Body of pancreas (tissue), 4 donors: ENCODE data around the gene IFNAR1.

Source experiments
- CTCF ChIP-seq, 7 experiments: fragments of 450-650 bp in 4 of 7; fragments of 200-600 bp in 3 of 7; sonication (generic) in 3 of 7; IDR thresholded peaks; one replicate each; pipeline ENCODE4 v1.5.1; 2016 to 2019; ENCODE audit warnings: antibody characterized with exemption in 7 of 7
- POLR2A ChIP-seq, 3 donors: fragments of 450-650 bp; IDR thresholded peaks; one replicate each; pipeline ENCODE4 v1.6.1; 2016; ENCODE audit warnings: antibody characterized with exemption in 3 of 3, mild to moderate bottlenecking in 2 of 3

- TF ChIP-seq CTCF (IDR thresholded peaks at IDR 0.05) (no peak), POLR2A (IDR thresholded peaks at IDR 0.05) (no peak)
These were observed 49.3 kb downstream of the IFNAR1 start for GRCh38 chr21:33374080-33374449.
